NB4 (cell line): ENCODE measurements around the gene RAP1GAP2.

Source experiments
- CTCF ChIP-seq: IDR thresholded peaks from one replicate; pipeline ENCODE4 v1.5.1; 2012; ENCODE audit warnings: low read depth, low read length
- POLR2A ChIP-seq: IDR thresholded peaks from 2 replicates; pipeline ENCODE4 v1.6.1; 2011; ENCODE audit warnings: mild to moderate bottlenecking; ENCODE audit not compliant: insufficient read length; ENCODE audit errors: extremely low read depth

- TF ChIP-seq POLR2A (no peak), CTCF (no peak)
Measured at GRCh38 chr17:2794111-2794803, 2.0 kb upstream of the RAP1GAP2 start.
